NCI-H187 treated with DMSO at 0.1 percent for 48 hours (cell line): ENCODE measurements around the gene OR1D2.
A peak's percentile ranks its signal among the peaks of the same experiment; 100 is the strongest.
"Not testable (repeated sequence)": the region's sequence is repeated elsewhere in the genome, so short reads cannot be mapped to it uniquely, and the experiment has no call there.

Source experiments
- DNase-seq: peaks from one replicate; lab custom pipeline; 2025; lab: John Stamatoyannopoulos, UW

The OR1D2 gene, protein sequence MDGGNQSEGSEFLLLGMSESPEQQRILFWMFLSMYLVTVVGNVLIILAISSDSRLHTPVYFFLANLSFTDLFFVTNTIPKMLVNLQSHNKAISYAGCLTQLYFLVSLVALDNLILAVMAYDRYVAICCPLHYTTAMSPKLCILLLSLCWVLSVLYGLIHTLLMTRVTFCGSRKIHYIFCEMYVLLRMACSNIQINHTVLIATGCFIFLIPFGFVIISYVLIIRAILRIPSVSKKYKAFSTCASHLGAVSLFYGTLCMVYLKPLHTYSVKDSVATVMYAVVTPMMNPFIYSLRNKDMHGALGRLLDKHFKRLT

DNA sequence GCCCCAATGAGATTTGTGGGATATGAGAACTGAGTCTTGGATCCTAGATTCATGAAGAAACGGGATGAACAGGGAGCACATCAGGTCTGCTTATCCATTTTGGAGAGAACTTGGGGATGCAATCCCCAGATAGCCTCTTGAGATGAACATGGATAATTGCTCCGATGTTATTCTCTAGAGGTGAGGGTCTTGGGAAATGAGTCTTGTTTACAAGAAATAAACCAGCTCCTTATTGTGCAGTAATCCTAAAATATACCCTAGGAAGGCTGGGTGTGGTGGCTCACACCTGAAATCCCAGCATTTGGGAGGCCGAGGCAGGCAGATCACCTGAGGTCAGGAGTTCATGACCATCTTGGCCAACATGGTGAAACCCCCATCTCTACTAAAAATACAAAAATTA is at the start of gene OR1D2:
Gene OR1D2, minus strand, starts transcription at position 101 of the 400 bp plus-strand sequence. CDS start 11,426 bp downstream, outside the sequence.
- no peak for DNase-seq

DNA sequence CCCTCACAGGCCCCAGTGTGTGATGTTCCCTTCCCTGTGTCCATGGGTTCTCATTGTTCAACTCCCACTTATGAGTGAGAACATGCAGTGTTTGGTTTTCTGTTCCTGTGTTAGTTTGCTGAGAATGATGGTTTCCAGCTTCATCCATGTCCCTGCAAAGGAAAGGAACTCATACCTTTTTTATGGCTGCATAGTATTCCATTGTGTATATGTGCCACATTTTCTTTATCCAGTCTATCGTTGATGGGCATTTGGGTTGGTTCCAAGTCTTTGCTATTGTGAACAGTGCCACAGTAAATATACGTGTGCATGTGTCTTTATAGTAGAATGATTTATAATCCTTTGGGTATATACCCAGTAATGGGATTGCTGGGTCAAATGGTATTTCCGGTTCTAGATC is 33.3 kb upstream of the OR1D2 start:
- not testable (repeated sequence) for DNase-seq

DNA sequence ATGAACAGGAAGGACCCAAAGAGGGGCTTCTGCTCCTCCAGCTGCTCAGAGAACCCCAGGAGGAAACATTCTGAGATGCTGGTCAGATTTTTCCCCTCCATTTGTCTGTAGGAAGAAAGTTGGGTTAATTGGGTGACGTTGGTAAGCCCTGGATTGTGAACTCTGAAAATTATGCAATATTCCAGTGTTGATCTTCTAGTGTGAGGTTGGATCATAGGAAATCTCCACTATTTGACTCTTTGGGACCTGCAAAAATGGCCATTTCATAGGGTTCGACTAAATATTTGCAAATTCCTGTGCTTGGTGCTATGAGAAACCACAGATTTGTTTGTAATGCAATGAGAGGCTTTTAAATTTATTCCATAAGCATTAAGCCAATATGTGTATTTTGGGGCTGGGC is 23.2 kb upstream of the OR1D2 start, which contains the start of gene OR1G1:
Gene OR1G1, minus strand, starts transcription at position 101 of the 400 bp plus-strand sequence. Its CDS starts 0 bp downstream, at position 101.
- DNase-seq, result no peak

DNA sequence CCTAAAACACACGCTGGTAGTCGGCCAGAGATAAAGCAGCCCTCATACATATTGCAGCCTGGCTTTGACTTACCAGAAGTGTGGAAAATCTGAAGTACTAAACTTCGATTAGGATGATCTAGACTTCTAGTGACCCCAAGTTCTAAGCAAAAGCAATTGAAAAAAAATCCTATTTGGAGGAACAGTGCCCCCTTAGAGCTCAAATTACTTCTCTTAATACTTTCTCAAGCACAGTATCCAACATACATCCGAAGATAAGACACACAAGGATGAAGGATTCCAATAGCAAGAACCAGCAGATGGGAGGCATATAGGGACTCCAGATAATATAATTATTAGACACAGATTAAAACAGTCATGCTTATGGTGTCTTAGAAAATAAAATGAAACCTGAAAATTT is 30.4 kb downstream of the OR1D2 start:
- DNase-seq, result not testable (repeated sequence)

DNA sequence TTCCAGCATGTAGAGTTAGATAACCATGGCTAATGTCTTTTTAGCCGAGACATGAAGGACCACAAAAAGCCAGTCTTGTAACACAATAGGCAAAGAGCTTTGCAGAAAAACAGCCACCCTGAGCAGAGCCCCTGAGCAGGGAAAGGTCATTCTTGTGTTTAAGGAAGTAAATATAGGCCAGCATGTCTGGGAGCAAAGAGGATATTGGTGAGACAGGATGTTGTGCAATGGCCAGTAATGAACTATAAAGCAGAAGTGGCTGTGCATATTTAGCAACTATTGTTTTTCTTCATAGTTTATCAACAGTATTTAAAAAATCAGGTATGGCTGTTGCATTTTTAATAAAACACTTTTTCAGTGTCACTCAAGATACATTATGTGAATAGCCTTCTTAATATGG is 39.0 kb downstream of the OR1D2 start:
- not testable (repeated sequence) for DNase-seq

DNA sequence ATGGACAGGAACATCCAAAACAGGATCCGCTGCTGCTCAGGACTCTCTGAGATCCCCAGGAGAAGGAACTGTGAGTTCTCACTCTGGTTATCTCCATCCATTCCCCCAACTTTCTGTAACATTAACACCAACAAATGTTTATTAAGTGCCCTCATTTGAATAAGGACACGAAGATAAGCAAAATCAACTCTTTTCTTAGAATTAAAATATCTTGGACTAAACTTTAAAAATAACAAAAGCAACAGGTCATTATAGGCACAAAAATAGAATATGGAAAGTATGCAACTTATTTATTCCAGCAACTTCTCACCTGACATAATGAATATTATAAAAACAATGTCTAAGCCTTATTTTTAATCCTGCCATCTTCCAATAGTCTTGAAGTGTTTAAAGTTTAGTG is 40.7 kb downstream of the OR1D2 start, which contains the start of gene OR1D5:
Gene OR1D5, minus strand, starts transcription at position 101 of the 400 bp plus-strand sequence. Its CDS starts 0 bp downstream, at position 101.
- not testable (repeated sequence) for DNase-seq

DNA sequence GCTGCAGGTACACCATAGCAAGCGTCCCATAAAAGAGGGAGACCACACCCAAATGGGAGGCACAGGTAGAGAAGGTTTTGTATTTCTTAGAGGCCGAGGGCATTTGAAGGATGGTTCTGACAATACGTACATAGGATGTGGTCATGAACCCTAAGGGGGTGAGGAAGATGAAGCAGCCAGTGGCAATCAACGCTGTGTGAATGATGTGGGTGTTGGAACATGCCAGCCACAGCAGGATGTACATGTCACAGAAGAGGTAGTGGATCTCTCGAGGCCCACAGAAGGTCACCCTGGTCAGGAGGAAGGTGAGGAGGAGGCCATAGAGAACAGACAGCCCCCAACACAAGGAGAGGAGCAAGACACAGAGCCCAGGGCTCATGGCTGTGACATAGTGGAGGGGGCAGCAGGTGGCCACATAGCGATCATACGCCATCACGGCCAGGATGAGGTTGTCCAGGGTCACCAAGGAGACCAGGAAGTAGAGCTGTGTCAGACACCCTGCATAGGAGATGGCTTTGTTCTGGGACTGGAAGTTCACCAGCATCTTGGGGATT is 41.3 kb downstream of the OR1D2 start:
- DNase-seq, result not testable (repeated sequence)

DNA sequence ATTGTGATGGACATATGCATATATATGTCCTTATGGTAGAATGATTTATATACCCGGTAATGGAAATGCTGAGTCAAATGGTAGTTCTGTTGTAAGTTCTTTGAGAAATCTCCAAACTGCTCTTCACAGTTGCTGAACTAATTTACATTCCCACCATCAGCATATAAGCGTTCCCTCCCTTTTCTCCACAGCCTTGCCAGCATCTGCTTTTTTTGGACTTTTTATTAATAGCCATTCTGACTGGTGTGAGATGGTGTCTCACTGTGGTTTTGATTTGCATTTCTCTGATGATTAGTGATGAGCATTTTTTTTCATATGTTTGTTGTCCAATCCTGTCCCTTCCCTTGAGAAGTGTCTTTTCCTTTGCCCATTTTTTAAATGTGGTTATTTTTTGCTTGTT is 49.4 kb downstream of the OR1D2 start:
- not testable (repeated sequence) for DNase-seq

DNA sequence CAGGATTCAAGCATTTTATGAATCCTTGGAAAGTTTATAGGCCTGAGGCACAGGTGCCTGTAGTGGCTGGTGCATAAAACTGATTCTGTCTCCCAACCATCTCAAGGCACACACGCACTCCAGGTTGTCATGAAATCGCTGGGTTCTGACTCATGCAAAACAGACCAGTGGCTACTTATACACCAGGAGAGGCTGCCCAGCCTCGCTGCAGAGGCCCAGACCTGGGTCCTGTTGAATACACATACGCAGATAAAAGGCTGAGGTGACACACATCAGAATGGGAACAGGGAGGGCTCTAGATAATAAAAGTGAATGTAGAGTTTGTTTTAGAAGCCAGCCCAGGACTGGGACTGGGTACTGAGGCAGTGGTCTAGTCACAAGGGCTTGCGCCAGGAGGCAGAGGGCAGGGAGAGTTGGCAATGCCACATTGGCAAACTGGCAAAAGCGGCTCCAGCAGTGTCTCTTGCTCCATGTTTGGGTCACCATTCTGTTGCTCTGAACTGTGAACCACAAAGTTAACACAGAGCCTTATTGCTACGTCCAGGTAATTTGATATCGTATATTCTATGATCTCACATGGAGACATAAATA is 54.4 kb downstream of the OR1D2 start:
- DNase-seq, result no peak

DNA sequence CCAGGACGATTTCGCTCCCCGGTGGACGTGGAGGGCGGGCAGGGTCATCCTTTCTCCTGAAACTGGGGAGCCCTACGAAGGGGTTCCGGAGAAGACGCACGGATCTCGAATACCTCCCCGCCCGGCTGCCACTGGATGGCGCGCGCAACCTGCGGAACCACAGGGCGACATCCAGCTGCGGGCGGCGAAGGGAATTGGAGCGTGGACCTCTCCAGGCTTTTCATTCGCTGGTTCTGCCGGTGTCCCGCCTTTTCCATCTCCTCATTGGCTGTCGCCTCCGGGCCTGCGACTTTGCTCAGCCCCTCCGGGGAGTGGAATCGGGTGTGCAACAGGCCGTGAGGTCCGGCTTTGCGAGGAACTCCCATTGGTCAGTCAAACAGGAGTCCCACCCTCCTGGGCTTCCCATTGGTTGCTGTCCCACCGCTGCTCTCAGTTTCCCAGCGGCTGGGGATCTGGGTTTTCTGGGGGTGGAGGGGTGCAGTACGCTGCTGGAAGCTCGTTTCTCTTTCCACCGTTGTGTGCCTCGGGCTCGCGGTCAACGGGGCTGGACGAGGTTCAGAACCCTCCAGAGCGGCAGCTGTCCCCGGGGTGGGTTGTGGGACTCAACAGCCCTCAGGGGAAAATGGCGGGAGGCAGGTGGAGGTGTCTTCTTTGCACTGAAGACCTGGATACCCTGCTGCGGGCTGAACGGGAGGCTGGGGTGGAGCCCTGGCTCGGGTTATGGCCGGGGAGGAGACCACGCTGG is 55.3 kb downstream of the OR1D2 start:
- DNase-seq, result peak; percentile 68

DNA sequence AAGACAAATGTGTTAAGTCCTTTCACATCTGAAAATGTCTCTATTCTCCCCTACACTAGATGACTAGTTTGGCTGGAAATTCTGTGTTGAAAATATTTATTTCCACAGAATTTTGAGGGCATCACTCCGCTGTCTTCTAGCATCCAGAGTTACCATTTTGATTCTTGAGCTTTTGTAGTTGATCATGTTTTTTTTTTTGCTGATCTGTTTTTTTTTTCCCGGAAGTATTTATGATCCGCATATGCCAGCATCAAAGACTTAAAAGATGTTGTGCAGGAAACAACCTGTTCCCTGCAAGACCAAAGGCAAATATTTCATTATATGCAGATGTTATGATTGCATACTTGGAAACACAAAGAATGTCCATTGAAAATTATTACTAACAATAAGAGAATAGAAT is 57.5 kb downstream of the OR1D2 start:
- no peak for DNase-seq

DNA sequence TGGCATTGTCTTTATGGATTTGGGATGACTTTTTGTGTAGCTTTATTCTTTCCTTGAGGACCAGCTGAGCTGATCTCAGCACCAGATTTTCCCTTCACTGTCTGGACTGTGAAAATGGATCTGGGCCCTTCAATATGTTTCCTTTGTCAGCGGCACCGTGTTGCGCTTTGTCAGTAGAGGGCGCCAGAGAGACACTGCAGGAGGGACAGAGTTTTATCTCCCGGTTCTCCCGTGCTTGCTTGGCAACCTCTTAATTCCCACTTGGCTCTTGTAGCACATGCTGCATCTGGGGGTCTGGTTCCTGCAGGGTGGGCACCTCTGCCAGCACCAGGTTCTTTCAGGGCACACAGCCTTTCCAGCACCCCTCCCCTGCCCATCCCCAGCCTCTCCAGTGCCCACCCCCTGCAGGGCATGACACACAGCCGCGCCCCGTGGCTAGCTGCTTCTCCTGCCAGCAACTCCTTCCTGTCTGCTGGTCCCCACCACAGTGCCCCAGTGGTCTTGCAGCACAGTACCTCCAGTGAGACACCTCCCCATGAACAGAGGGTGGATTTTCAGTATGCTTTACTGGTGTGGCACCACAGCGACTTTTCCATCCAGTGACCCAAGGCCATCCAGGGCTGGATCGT is 60.4 kb downstream of the OR1D2 start:
- DNase-seq, result no peak

DNA sequence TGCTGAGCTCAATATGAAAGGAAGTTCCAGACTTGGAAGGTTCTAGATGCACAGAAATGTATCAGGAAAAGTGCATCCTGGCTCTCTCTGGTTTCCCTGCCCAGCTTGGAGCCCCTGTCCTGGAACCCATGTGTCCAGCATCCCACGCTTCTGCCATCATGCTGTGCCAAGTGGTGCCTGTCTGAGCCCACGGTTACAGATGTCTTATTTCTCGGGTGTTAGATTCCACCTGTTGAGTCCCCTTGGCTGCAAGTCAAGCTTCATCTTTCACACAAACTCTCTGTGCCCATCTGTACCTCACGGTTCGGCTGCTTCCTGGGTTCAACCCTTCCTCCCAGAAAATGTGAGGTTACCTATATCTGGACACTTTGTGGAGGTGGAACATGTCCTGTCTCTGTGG is 63.3 kb downstream of the OR1D2 start:
- no peak for DNase-seq

DNA sequence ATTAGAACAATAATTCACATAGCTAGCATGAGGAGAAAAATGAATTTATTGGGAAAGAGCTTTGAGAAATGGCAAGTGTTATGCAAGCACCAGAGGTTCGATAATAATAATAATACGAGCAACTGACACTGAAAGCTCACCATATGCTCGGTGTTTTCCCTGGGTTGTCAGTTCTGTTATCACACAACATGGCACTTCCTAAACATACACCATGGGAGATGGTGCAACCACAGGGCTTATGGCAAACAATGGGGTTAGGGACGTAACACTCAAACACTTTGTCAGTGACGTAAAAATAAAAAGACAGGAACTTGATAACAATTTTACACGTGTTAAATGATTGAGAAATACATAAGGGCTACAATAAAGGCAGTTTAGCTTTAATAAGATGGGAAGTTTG is 64.5 kb downstream of the OR1D2 start:
- no peak for DNase-seq

DNA sequence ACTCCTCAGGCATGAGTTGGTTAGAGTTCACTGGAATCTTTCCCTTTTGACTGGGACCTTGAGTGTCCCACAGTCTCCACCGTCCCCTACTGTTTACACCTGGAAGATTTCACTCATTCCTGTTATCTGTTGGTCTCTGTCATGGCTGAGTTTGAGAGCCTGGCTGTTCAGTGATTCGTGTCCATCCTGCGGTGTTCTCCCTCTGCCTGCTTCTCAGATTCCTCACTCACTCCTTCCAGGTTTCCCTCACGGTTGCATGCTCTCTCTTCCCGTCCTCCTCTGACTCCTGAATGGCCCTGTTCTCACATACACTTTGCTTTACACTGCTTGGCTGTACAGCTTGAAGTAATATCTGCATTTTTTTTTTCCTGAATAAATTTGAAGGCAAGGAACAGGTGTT is 65.3 kb downstream of the OR1D2 start:
- DNase-seq, result no peak
